ENCODE measurements around the gene MYO1D. TPM values are rescaled to one million over a fixed set of nuclear protein-coding genes. Genes with fewer than 3 reads are reported as not detected.

The MYO1D gene
- total RNA-seq, 1 donor from 2014 or later = 12.1 TPM

DNA sequence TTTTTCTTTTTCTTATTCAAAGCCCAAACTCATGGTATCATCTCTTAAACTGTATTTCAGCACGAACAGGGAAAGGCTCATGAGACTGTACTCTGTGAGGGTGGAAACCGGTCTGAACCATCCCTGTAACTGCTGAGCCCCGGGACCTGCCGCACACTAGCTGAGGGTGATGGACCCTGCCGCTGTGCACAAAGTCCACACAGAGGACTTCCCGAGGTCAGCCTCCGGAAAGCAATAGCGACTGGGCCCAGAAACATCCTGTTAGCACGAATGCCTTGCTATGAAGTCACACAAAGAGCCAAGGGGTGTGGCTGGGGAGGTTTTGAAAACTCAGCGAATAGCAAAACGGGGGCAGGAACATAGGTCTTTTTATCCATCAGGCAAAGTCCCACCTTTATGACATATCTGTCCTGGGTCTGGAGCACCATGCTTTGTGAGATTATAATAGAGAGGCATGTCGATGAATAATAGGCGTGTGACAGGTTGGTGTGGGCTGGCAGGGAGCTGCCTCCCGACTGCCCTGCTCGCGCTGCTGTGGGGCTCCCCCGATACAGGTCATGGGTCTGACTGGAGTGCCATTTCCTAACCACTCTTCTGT lies 356.7 kb downstream of the MYO1D start:
- Mint-ChIP-seq H3K4me1 (ENCODE audit: low read depth) (peaks cover 85% of the 10 kb centered on the region), H3K27me3 (ENCODE audit: insufficient read depth) (peaks cover 7% of the 10 kb centered on the region), H3K9me3 (no peaks in the 10 kb centered on the region), H3K27ac (peak overlapping the region; percentile 97), H3K4me3 (peak overlapping the region; percentile 88), H3K36me3 (ENCODE audit: low read depth) (no peaks in the 10 kb centered on the region)
- DNase-seq (ENCODE audit: low spot score) = no peak
- intact Hi-C loops (cut with micrococcal nuclease) = loop anchor here (5.0 to 10.0 kb wide), 5 partner anchors 87 to 1857 kb away; partner anchors contain the start of gene MYO1D

DNA sequence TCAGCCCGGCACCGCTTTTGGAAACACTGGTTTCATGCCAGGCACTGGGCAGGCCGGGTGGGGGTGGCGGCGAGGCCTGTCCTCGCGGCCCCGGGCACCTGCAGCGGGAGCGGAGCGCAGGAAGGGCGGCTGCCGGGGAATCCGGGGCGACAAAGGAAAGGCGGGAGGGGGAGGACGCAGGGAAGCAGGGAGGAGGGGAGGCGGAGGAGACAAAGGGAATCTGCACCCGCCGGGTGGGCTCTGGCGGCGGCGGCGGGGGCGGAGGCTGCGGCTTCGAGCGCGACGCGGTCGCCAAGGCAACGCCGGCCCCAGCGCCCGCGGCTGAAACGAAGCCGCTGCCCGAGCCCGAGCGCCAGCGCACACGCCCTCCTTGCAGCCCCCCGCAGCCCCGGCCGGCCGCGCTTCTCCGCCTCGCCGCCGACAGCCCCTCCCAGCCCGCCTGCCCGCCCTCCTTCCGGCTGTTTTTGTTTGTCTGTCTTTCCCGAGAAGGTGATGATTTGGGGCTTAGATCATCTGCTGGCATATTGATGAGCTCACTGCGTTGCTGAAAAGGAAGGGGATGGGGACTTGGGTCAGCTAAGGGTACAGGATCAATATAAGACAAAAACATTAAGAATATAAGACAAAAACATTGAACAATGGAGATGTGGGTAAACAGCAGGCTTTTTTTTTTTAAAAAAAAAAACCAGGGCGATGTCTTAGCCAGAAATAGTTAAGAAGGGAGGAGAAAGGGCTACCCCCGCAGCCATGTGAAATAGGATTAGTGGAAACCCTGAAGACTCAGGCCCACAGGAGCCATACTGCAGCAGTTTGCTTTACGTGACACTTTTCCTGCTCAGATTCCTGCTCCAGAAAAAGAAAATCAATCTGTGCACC lies 357.5 kb downstream of the MYO1D start:
- intact Hi-C loops (cut with micrococcal nuclease) = loop anchor here (5.0 to 10.0 kb wide), 5 partner anchors 88 to 1858 kb away; partner anchors contain the start of gene MYO1D
- no peaks in the 10 kb centered on the region for H3K9me3 Mint-ChIP-seq
- peak overlapping the region; percentile 97 for H3K27ac Mint-ChIP-seq
- H3K27me3 Mint-ChIP-seq (ENCODE audit: insufficient read depth) = peaks cover 7% of the 10 kb centered on the region
- DNase-seq (ENCODE audit: low spot score) = peak; percentile 56
- no peaks in the 10 kb centered on the region for H3K36me3 Mint-ChIP-seq (ENCODE audit: low read depth)
- peak overlapping the region; percentile 88 for H3K4me3 Mint-ChIP-seq
- peaks cover 82% of the 10 kb centered on the region for H3K4me1 Mint-ChIP-seq (ENCODE audit: low read depth)

GRCh38 chr17:32518646-32519227 lies 358.2 kb downstream of the MYO1D start:
- no peak overlapping the region for H3K27ac Mint-ChIP-seq
- H3K9me3 Mint-ChIP-seq = no peaks in the 10 kb centered on the region
- no peaks in the 10 kb centered on the region for H3K36me3 Mint-ChIP-seq (ENCODE audit: low read depth)
- intact Hi-C loops (cut with micrococcal nuclease) = no loop called here
- H3K4me1 Mint-ChIP-seq (ENCODE audit: low read depth) = peaks cover 76% of the 10 kb centered on the region
- peak overlapping the region; percentile 53 for H3K4me3 Mint-ChIP-seq
- H3K27me3 Mint-ChIP-seq (ENCODE audit: insufficient read depth) = peaks cover 7% of the 10 kb centered on the region
- DNase-seq (ENCODE audit: low spot score) = no peak

DNA sequence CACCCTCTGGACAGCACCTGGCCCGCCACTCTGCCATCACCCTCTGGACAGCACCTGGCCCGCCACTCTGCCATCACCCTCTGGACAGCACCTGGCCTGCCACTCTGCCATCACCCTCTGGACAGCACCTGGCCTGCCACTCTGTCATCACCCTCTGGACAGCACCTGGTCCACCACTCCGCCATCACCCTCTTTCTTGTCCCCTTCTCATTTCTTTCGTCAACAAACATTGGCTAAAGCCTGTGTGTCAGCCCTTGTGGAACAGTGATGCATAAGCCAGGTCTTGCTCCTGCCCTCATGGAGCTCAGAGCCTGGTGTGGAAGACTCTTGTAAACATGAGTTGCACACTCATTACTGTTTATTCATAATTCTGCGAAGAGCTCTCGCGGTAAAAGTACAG lies 358.9 kb downstream of the MYO1D start:
- no peak for DNase-seq (ENCODE audit: low spot score)
- H3K27ac Mint-ChIP-seq = peak overlapping the region; percentile 42
- no peak overlapping the region for H3K4me3 Mint-ChIP-seq
- no peaks in the 10 kb centered on the region for H3K9me3 Mint-ChIP-seq
- no peaks in the 10 kb centered on the region for H3K36me3 Mint-ChIP-seq (ENCODE audit: low read depth)
- H3K27me3 Mint-ChIP-seq (ENCODE audit: insufficient read depth) = peaks cover 11% of the 10 kb centered on the region
- peaks cover 73% of the 10 kb centered on the region for H3K4me1 Mint-ChIP-seq (ENCODE audit: low read depth)
- intact Hi-C loops (cut with micrococcal nuclease) = loop anchor here (1.0 kb wide), 1 partner anchor 11 kb away; no protein-coding TSS in a partner anchor

DNA sequence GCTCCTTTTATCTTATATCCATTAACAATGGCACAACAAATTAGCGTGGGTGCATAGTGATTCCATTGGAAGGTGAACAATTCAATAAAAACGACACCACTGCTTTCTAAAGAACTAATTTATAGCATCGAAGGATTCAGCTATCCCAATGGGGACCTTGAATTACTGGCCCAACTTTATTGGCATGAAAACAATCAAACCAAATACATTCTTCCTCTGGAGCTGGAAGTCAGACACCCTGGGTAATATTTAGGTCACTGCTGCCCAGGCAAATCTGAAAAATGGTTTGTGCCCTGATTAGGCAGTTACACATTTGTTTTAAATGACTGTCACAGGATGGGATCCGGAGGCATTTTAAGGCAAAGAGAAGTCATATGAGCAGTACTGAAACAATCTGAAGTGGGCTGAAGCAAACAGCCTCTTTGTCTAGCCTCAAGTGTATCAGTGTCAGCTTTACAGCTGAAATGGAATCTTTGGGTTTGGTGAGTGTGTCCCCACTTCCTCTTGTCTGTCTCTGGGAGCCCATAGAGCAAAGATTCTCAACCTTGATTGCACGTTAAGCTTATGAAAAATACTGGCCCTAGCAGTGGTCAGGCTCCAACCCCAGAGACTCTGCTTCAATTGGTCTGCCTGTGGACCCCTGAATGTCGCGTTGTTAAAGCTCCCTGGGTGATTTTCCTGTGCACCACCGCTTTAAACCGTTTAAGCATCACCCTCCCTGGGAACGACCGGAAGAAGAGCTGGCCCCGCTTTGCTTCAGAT lies 359.8 kb downstream of the MYO1D start:
- no peaks in the 10 kb centered on the region for H3K36me3 Mint-ChIP-seq (ENCODE audit: low read depth)
- H3K9me3 Mint-ChIP-seq = no peaks in the 10 kb centered on the region
- peaks cover 12% of the 10 kb centered on the region for H3K27me3 Mint-ChIP-seq (ENCODE audit: insufficient read depth)
- peak overlapping the region; percentile 72 for H3K27ac Mint-ChIP-seq
- DNase-seq (ENCODE audit: low spot score) = no peak
- intact Hi-C loops (cut with micrococcal nuclease) = loop anchor here (1.0 kb wide), 1 partner anchor 10 kb away; no protein-coding TSS in a partner anchor
- peaks cover 66% of the 10 kb centered on the region for H3K4me1 Mint-ChIP-seq (ENCODE audit: low read depth)
- peak overlapping the region; percentile 30 for H3K4me3 Mint-ChIP-seq

- H3K36me3 Mint-ChIP-seq (ENCODE audit: low read depth) = no peaks in the 10 kb centered on the region
- peaks cover 12% of the 10 kb centered on the region for H3K27me3 Mint-ChIP-seq (ENCODE audit: insufficient read depth)
- no peaks in the 10 kb centered on the region for H3K9me3 Mint-ChIP-seq
- H3K4me3 Mint-ChIP-seq = no peak overlapping the region
- no peak overlapping the region for H3K27ac Mint-ChIP-seq
- H3K4me1 Mint-ChIP-seq (ENCODE audit: low read depth) = peaks cover 65% of the 10 kb centered on the region
- no peak for DNase-seq (ENCODE audit: low spot score)
- intact Hi-C loops (cut with micrococcal nuclease) = no loop called here
Measured at GRCh38 chr17:32516450-32516849, 360.5 kb downstream of the MYO1D start.

- DNase-seq (ENCODE audit: low spot score) = no peak
- Mint-ChIP-seq H3K4me3 (no peak overlapping the region), H3K27me3 (ENCODE audit: insufficient read depth) (peaks cover 12% of the 10 kb centered on the region), H3K27ac (no peak overlapping the region), H3K9me3 (no peaks in the 10 kb centered on the region), H3K36me3 (ENCODE audit: low read depth) (no peaks in the 10 kb centered on the region), H3K4me1 (ENCODE audit: low read depth) (peaks cover 60% of the 10 kb centered on the region)
- intact Hi-C loops (cut with micrococcal nuclease) = no loop called here
Measured at GRCh38 chr17:32515677-32516383, 361.1 kb downstream of the MYO1D start.

DNA sequence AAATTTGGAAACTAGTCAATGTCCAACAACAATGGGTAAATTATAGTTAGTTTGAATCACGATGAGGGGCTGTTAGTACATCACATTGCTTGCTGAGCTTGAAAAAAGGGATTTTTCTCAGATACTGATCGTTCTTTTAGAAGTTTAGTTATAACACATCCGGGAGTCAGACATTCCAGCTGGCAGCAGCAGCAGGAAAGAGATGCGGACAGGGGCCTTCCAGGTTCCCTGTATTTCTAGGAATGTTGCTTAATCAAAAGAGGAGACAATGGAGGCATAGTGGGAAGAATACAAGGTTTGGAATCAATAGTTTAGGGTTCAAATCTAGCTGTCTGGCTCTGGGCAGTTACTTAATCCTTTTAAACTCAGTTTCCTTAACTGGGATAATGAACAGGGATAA lies 362.3 kb downstream of the MYO1D start:
- Mint-ChIP-seq H3K9me3 (no peaks in the 10 kb centered on the region), H3K4me1 (ENCODE audit: low read depth) (peaks cover 47% of the 10 kb centered on the region), H3K27ac (no peak overlapping the region), H3K27me3 (ENCODE audit: insufficient read depth) (peaks cover 17% of the 10 kb centered on the region), H3K36me3 (ENCODE audit: low read depth) (no peaks in the 10 kb centered on the region), H3K4me3 (no peak overlapping the region)
- DNase-seq (ENCODE audit: low spot score) = no peak
- intact Hi-C loops (cut with micrococcal nuclease) = no loop called here

DNA sequence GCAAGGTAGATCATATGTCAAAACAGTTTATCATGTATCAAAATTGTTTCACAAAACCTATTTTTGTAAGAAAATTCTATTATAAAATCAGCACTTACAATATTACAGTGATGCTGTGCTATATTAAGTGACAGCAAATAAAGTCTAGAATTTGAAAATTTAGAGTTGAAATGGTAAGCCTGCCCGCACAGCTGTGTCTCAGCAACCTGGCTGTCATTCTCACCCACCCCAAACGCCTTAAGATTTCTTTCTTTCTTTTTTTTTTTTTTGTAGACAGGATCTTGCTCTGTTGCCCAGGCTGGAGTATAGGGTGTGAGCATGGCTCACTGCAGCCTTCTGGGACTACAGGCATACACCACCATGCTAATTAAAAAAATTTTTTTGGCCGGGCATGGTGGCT lies 363.3 kb downstream of the MYO1D start:
- H3K27ac Mint-ChIP-seq = no peak overlapping the region
- H3K27me3 Mint-ChIP-seq (ENCODE audit: insufficient read depth) = peaks cover 17% of the 10 kb centered on the region
- H3K9me3 Mint-ChIP-seq = no peaks in the 10 kb centered on the region
- no peak for DNase-seq (ENCODE audit: low spot score)
- intact Hi-C loops (cut with micrococcal nuclease) = no loop called here
- H3K36me3 Mint-ChIP-seq (ENCODE audit: low read depth) = no peaks in the 10 kb centered on the region
- peaks cover 39% of the 10 kb centered on the region for H3K4me1 Mint-ChIP-seq (ENCODE audit: low read depth)
- no peak overlapping the region for H3K4me3 Mint-ChIP-seq

- no peak overlapping the region for H3K4me3 Mint-ChIP-seq
- intact Hi-C loops (cut with micrococcal nuclease) = no loop called here
- peaks cover 16% of the 10 kb centered on the region for H3K27me3 Mint-ChIP-seq (ENCODE audit: insufficient read depth)
- H3K4me1 Mint-ChIP-seq (ENCODE audit: low read depth) = peaks cover 26% of the 10 kb centered on the region
- no peaks in the 10 kb centered on the region for H3K9me3 Mint-ChIP-seq
- no peaks in the 10 kb centered on the region for H3K36me3 Mint-ChIP-seq (ENCODE audit: low read depth)
- no peak overlapping the region for H3K27ac Mint-ChIP-seq
- no peak for DNase-seq (ENCODE audit: low spot score)
Measured at GRCh38 chr17:32512328-32512727, 364.6 kb downstream of the MYO1D start.

GRCh38 chr17:32510466-32510865 lies 366.5 kb downstream of the MYO1D start:
- H3K36me3 Mint-ChIP-seq (ENCODE audit: low read depth) = no peaks in the 10 kb centered on the region
- H3K27me3 Mint-ChIP-seq (ENCODE audit: insufficient read depth) = peaks cover 18% of the 10 kb centered on the region
- H3K4me3 Mint-ChIP-seq = no peak overlapping the region
- peaks cover 12% of the 10 kb centered on the region for H3K4me1 Mint-ChIP-seq (ENCODE audit: low read depth)
- intact Hi-C loops (cut with micrococcal nuclease) = no loop called here
- no peak overlapping the region for H3K27ac Mint-ChIP-seq
- DNase-seq (ENCODE audit: low spot score) = no peak
- no peaks in the 10 kb centered on the region for H3K9me3 Mint-ChIP-seq

DNA sequence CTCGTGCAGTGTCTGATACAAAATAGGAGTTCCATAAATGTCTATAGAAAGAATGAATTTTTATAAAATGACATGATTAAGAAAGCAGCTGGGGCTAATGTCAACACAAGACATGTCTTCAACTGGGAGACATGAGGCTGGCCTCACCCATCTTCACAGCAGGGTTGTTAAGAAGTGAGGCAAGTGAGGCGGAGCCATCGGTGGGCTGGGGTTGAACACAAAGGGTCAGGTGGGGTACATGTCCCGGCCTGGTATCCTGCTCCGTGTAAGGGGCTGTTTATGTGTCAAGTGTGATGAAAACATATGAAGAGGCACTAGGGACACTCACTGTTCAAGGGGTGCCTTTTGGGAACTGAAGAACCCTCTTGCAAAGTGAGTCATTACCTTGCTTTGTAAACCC lies 368.0 kb downstream of the MYO1D start:
- H3K4me1 Mint-ChIP-seq (ENCODE audit: low read depth) = peaks cover 25% of the 10 kb centered on the region
- peaks cover 16% of the 10 kb centered on the region for H3K27me3 Mint-ChIP-seq (ENCODE audit: insufficient read depth)
- no peaks in the 10 kb centered on the region for H3K9me3 Mint-ChIP-seq
- no peaks in the 10 kb centered on the region for H3K36me3 Mint-ChIP-seq (ENCODE audit: low read depth)
- no peak overlapping the region for H3K4me3 Mint-ChIP-seq
- no peak for DNase-seq (ENCODE audit: low spot score)
- no peak overlapping the region for H3K27ac Mint-ChIP-seq
- intact Hi-C loops (cut with micrococcal nuclease) = no loop called here

All from activated T-helper 1 cell treated with anti-CD3 and anti-CD28 coated beads, Interleukin-12 subunit alpha, Interleukin-12 subunit beta, Interleukin-2, Interleukin-4 antibody, amounts not matched to agents 30 ng/mL and 10 ng/mL and 1 ng/mL, durations not matched to agents 14 hours and 24 hours and 36 hours (primary cell).